ENCODE data around the gene FLII. TPM values are rescaled to one million over a fixed set of nuclear protein-coding genes. Genes with fewer than 3 reads are reported as not detected.

Gene FLII
- total and polyA plus RNA-seq, 2 donors (not counting 3 experiments of a cell fraction or from before 2014, with no cell fraction given), result 397 to 582 TPM

GRCh38 chr17:18237461-18237860 lies 21.1 kb downstream of the FLII start:
- no peak for FAIRE-seq
- H3K4me3 ChIP-seq (replicated peaks in 1 of 3; ENCODE audit: insufficient read depth in 1 of 3, low read depth in 1 of 3, low read length in 3 of 3), result no peak overlapping the region
- no peak overlapping the region for H3K9ac ChIP-seq (replicated peaks; ENCODE audit: extremely low read depth, insufficient read depth, low read length)
- H3K27ac ChIP-seq (ENCODE audit: insufficient read depth, low read depth, low read length), result no peak overlapping the region
- DNase-seq (ENCODE audit: low read depth, low spot score), result no peak
- no peaks in the 10 kb centered on the region for H3K27me3 ChIP-seq (ENCODE audit: control insufficient read depth in 2 of 2, insufficient read depth in 2 of 2, low read length in 2 of 2)
- no peaks in the 10 kb centered on the region for H3K9me1 ChIP-seq (replicated peaks; ENCODE audit: control insufficient read depth, extremely low read depth, insufficient read depth, low read length)
- TF ChIP-seq EZH2 (IDR thresholded peaks at IDR 0.05; ENCODE audit: borderline replicate concordance, low read depth, low read length, severe bottlenecking) (no peak), POLR2AphosphoS5 (IDR thresholded peaks at IDR 0.05; ENCODE audit: insufficient read depth, low read depth, low read length) (no peak), POLR2A (IDR thresholded peaks at IDR 0.05; ENCODE audit: low read depth, low read length) (no peak), FOS (IDR thresholded peaks at IDR 0.05; ENCODE audit: borderline replicate concordance, insufficient read depth, low read length) (no peak), JUN (IDR thresholded peaks at IDR 0.05; ENCODE audit: borderline replicate concordance, insufficient read depth, insufficient read length, low read depth) (no peak), GATA2 (IDR thresholded peaks at IDR 0.05; ENCODE audit: insufficient read depth, insufficient read length, low read depth, low read length) (no peak), MYC (IDR thresholded peaks at IDR 0.05; ENCODE audit: low read depth, low read length) (no peak), CTCF (IDR thresholded peaks at IDR 0.05; ENCODE audit: extremely low read depth in 1 of 2, insufficient read depth in 1 of 2, low read depth in 1 of 2, low read length in 2 of 2) (no peak)
- TF ChIP-seq, protein P1, sequence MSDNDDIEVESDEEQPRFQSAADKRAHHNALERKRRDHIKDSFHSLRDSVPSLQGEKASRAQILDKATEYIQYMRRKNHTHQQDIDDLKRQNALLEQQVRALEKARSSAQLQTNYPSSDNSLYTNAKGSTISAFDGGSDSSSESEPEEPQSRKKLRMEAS (IDR thresholded peaks at IDR 0.05; ENCODE audit: insufficient read depth, insufficient read length), result no peak
- no peak overlapping the region for H3K4me2 ChIP-seq (ENCODE audit: insufficient read depth, low read length)
- CTCF ChIA-PET, result interaction anchor here (0.7 kb wide), 1 partner anchor 10 kb away, joined by 3 read pairs; no protein-coding TSS in a partner anchor
- no TSS peak for BruUV-seq (replicated peaks)
- no peaks in the 10 kb centered on the region for H3K9me3 ChIP-seq (replicated peaks; ENCODE audit: control insufficient read depth, insufficient read depth, low read length)
- peaks cover 8 to 61% of the 10 kb centered on the region in 2 experiments for H3K36me3 ChIP-seq (ENCODE audit: control insufficient read depth in 2 of 2, extremely low read depth in 1 of 2, insufficient read depth in 2 of 2, low read length in 2 of 2)
- POLR2A ChIA-PET, result no interaction called here
- H3K4me1 ChIP-seq (ENCODE audit: control insufficient read depth, extremely low read depth, insufficient read depth, low read length), result peaks cover 13% of the 10 kb centered on the region
- dilution Hi-C loops (cut with MboI; ENCODE audit: extremely low pct_ligation_motif_present, low sequenced_read_pairs) (no loop called here), intact Hi-C loops (cut with micrococcal nuclease) (no loop called here)
- no peaks in the 10 kb centered on the region for H4K20me1 ChIP-seq (replicated peaks; ENCODE audit: control insufficient read depth, extremely low read depth, insufficient read depth, low read length)
- H3K79me2 ChIP-seq (ENCODE audit: control insufficient read depth, insufficient read depth, low read length), result no peaks in the 10 kb centered on the region
- H2AFZ ChIP-seq (ENCODE audit: low read depth, low read length), result no peak overlapping the region

All from endothelial cell of umbilical vein (primary cell).